H9 (cell line): Measurements from ENCODE around the gene SORCS2. TPM values are rescaled to one million over a fixed set of nuclear protein-coding genes. Genes with fewer than 3 reads are reported as not detected.

ENCODE experiments used
- DNase-seq: peaks from one replicate; pipeline ENCODE4 v3.0.0-alpha.2; 2017
- H2AFZ ChIP-seq: one replicate; pipeline ENCODE4 v1.6.1; 2013; ENCODE audit warnings: mild to moderate bottlenecking, low read length, control low read depth, moderate library complexity
- H2AK5ac ChIP-seq: 2 replicates; pipeline ENCODE4 v1.6.1; 2013; ENCODE audit warnings: low read length, control low read depth, mixed read lengths; ENCODE audit not compliant: insufficient read length
- H2BK120ac ChIP-seq: one replicate; pipeline ENCODE4 v1.6.1; 2013; ENCODE audit warnings: low read depth, mild to moderate bottlenecking, low read length, control low read depth, inconsistent platforms; ENCODE audit not compliant: poor library complexity, severe bottlenecking
- H2BK12ac ChIP-seq: 2 replicates; pipeline ENCODE4 v1.6.1; 2013; ENCODE audit warnings: low read length, control low read depth, mixed read lengths, low read depth; ENCODE audit not compliant: insufficient read length
- H2BK15ac ChIP-seq: 2 replicates; pipeline ENCODE4 v1.6.1; 2013; ENCODE audit warnings: low read depth, low read length, control low read depth
- H2BK20ac ChIP-seq: one replicate; pipeline ENCODE4 v1.6.1; 2013; ENCODE audit warnings: low read depth, mild to moderate bottlenecking, low read length, control low read depth, inconsistent platforms; ENCODE audit not compliant: poor library complexity, severe bottlenecking
- H2BK5ac ChIP-seq: 2 replicates; pipeline ENCODE4 v1.6.1; 2013; ENCODE audit warnings: low read length, control low read depth, mixed read lengths; ENCODE audit not compliant: insufficient read length
- H3K14ac ChIP-seq: 2 replicates; pipeline ENCODE4 v1.6.1; 2013; ENCODE audit warnings: low read length, control low read depth; ENCODE audit not compliant: insufficient read depth
- H3K18ac ChIP-seq: 2 replicates; pipeline ENCODE4 v1.6.1; 2013; ENCODE audit warnings: low read depth, mild to moderate bottlenecking, mixed read lengths, low read length, control low read depth; ENCODE audit not compliant: insufficient read length
- H3K23ac ChIP-seq: 2 replicates; pipeline ENCODE4 v1.6.1; 2013; ENCODE audit warnings: low read length, control low read depth, mixed read lengths, low read depth; ENCODE audit not compliant: insufficient read length
- H3K23me2 ChIP-seq: 2 replicates; pipeline ENCODE4 v1.6.1; 2013; ENCODE audit warnings: low read depth, mild to moderate bottlenecking, mixed read lengths, low read length, control low read depth; ENCODE audit not compliant: insufficient read length, poor library complexity, severe bottlenecking
- H3K27ac ChIP-seq: 2 replicates; pipeline ENCODE4 v1.5.1; 2013; ENCODE audit warnings: low read length, control low read depth, mixed read lengths, low read depth; ENCODE audit not compliant: insufficient read length
- H3K27me3 ChIP-seq: 2 replicates; pipeline ENCODE4 v1.6.1; 2013; ENCODE audit warnings: low read length, control low read depth, inconsistent platforms; ENCODE audit not compliant: insufficient read depth
- H3K4ac ChIP-seq: 2 replicates; pipeline ENCODE4 v1.6.1; 2013; ENCODE audit warnings: low read depth, mild to moderate bottlenecking, control low read depth, inconsistent platforms, low read length, moderate library complexity
- H3K4me1 ChIP-seq: 2 replicates; pipeline ENCODE4 v1.6.1; 2013; ENCODE audit warnings: low read length, control low read depth, inconsistent platforms; ENCODE audit not compliant: insufficient read depth
- H3K4me2 ChIP-seq: 2 replicates; pipeline ENCODE4 v1.6.1; 2013; ENCODE audit warnings: low read length, control low read depth, mixed read lengths; ENCODE audit not compliant: insufficient read length, insufficient read depth
- H3K56ac ChIP-seq: 2 replicates; pipeline ENCODE4 v1.6.1; 2013; ENCODE audit warnings: low read depth, mild to moderate bottlenecking, mixed read lengths, low read length, control low read depth; ENCODE audit not compliant: insufficient read length
- H3K79me1 ChIP-seq: 2 replicates; pipeline ENCODE4 v1.6.1; 2013; ENCODE audit warnings: low read depth, mild to moderate bottlenecking, moderate library complexity, low read length, control low read depth, inconsistent platforms; ENCODE audit not compliant: insufficient read depth, poor library complexity, severe bottlenecking
- H3K79me2 ChIP-seq: 2 replicates; pipeline ENCODE4 v1.6.1; 2013; ENCODE audit warnings: low read length, control low read depth, inconsistent platforms; ENCODE audit not compliant: insufficient read depth
- H3K9ac ChIP-seq: 2 replicates; pipeline ENCODE4 v1.6.1; 2013; ENCODE audit warnings: low read length, control low read depth, mixed read lengths; ENCODE audit not compliant: insufficient read length; ENCODE audit errors: extremely low read depth
- H3K9me3 ChIP-seq: one replicate; pipeline ENCODE4 v1.6.1; 2013; ENCODE audit warnings: low read depth, low read length, inconsistent platforms; ENCODE audit not compliant: control insufficient read depth
- H3T11ph ChIP-seq: one replicate; pipeline ENCODE4 v1.6.1; 2013; ENCODE audit warnings: mild to moderate bottlenecking, low read length, control low read depth, inconsistent platforms
- H4K20me1 ChIP-seq: one replicate; pipeline ENCODE4 v1.6.1; 2013; ENCODE audit not compliant: control insufficient read depth, insufficient read length, insufficient read depth
- H4K5ac ChIP-seq: 2 replicates; pipeline ENCODE4 v1.6.1; 2013; ENCODE audit warnings: low read depth, mild to moderate bottlenecking, mixed read lengths, low read length, control low read depth; ENCODE audit not compliant: insufficient read length
- H4K8ac ChIP-seq: replicated peaks from 2 replicates; pipeline ENCODE4 v1.6.1; 2013; ENCODE audit warnings: low read length, control low read depth, mixed read lengths, low read depth; ENCODE audit not compliant: insufficient read length
- H4K91ac ChIP-seq: 2 replicates; pipeline ENCODE4 v1.6.1; 2013; ENCODE audit warnings: low read depth, mild to moderate bottlenecking, moderate library complexity, mixed read lengths, low read length, control low read depth; ENCODE audit not compliant: insufficient read length
- H3K27ac Mint-ChIP-seq, 3 experiments: 2 replicates in 2 of 3; 3 replicates in 1 of 3; pipeline ENCODE4 v1.8.0; 2020 to 2021; ENCODE audit warnings: mixed read lengths in 3 of 3, mild to moderate bottlenecking in 1 of 3, moderate library complexity in 1 of 3
- H3K27me3 Mint-ChIP-seq: 2 replicates; pipeline ENCODE4 v1.8.0; 2021; ENCODE audit warnings: low read depth, mild to moderate bottlenecking, moderate library complexity, mixed read lengths
- H3K36me3 Mint-ChIP-seq, 3 experiments: 2 replicates in 2 of 3; 3 replicates in 1 of 3; pipeline ENCODE4 v1.8.0; 2020 to 2021; ENCODE audit warnings: low read depth in 3 of 3, mixed read lengths in 3 of 3; ENCODE audit not compliant: insufficient read depth in 1 of 3
- H3K4me1 Mint-ChIP-seq, 2 experiments: 2 replicates each; pipeline ENCODE4 v1.8.0; 2020; ENCODE audit warnings: mixed read lengths in 2 of 2
- H3K4me3 Mint-ChIP-seq, 2 experiments: 2 replicates in 1 of 2; 3 replicates in 1 of 2; pipeline ENCODE4 v1.8.0; 2020 to 2021; ENCODE audit warnings: mild to moderate bottlenecking in 2 of 2, mixed read lengths in 2 of 2, moderate library complexity in 1 of 2
- H3K9me3 Mint-ChIP-seq, 2 experiments: 2 replicates in 1 of 2; 3 replicates in 1 of 2; pipeline ENCODE4 v1.8.0; 2020; ENCODE audit warnings: mild to moderate bottlenecking in 2 of 2, mixed read lengths in 2 of 2, moderate library complexity in 1 of 2
- CTCF ChIP-seq: fragments of 200-600 bp; sonication (generic); conservative IDR thresholded peaks from 3 replicates; pipeline ENCODE4 v1.8.0; 2021; ENCODE audit warnings: antibody characterized with exemption, mild to moderate bottlenecking
- WGBS: extraction: QIAGEN DNeasy Blood & Tissue Kit; methylation state at CpG from one replicate; pipeline ENCODE4 v1.1.7; 2013; ENCODE audit warnings: missing lambda C conversion rate, low lambda C conversion rate, mixed read lengths; ENCODE audit not compliant: insufficient read length; ENCODE audit errors: extremely low coverage; 5-methylcytosine and 5-hydroxymethylcytosine counted together
- total RNA-seq: library from RNA; stranded (reverse); gene quantifications from 2 replicates; pipeline ENCODE4 v1.2.1, GENCODE V29; 2021

SORCS2 gene
- total RNA-seq, 1 experiment from 2014 or later: 0.57 TPM

DNA sequence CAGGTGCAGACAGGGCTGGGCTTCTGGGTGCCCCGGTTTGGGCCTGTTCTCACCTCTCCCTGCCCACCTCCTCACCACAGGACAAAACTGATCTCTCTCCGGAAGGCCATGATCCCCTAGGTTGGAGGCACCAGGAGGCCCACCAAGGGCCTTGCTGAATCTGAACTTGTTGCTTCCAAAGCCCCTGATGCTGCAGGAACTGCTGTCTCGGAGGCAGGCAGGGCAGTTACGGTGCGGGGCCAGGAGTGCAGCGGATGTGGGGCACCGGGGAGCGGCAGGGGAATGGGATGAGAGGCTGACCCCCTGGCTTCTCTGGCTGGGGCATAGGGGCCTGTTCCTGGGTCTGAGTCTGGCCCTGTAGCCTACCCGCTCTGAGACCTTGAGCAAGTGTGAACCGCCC lies 342.8 kb downstream of the SORCS2 start:
- peaks cover 5 to 7% of the 10 kb centered on the region in 2 experiments; a peak in 4 of 5 replicates for H3K9me3 Mint-ChIP-seq
- H3K4me2 ChIP-seq: no peak overlapping the region

More for the DNA sequence above, 342.8 kb downstream of the SORCS2 start:
- H3K27ac ChIP-seq: no peak overlapping the region
- no peak overlapping the region for H2AK5ac ChIP-seq
- no peak overlapping the region for H2BK12ac ChIP-seq
- H3K79me1 ChIP-seq: no peaks in the 10 kb centered on the region
- H3K4me1 ChIP-seq: peaks cover 4% of the 10 kb centered on the region; the same call in 1 of the 2 replicates
- H4K8ac ChIP-seq: no peak overlapping the region
- H2AFZ ChIP-seq: no peak overlapping the region
- TF ChIP-seq CTCF: no peak
- no peak for DNase-seq
- WGBS: no CpG with 5 or more reads among the region's 10 CpGs
- no peak overlapping the region for H3K56ac ChIP-seq
- no peaks in the 10 kb centered on the region for H3K23me2 ChIP-seq
- H2BK20ac ChIP-seq: no peak overlapping the region
- H3K4me3 Mint-ChIP-seq: no peak overlapping the region
- H3K18ac ChIP-seq: no peak overlapping the region
- H3K36me3 Mint-ChIP-seq: peaks cover 0 to 2% (median 0%) of the 10 kb centered on the region in 3 experiments; a peak in 2 of 7 replicates
- no peaks in the 10 kb centered on the region for H3K27me3 ChIP-seq
- no peaks in the 10 kb centered on the region for H3K9me3 ChIP-seq
- no peak overlapping the region for H2BK15ac ChIP-seq
- no peak overlapping the region for H4K91ac ChIP-seq
- H3K27ac Mint-ChIP-seq: no peak overlapping the region
- H3K27me3 Mint-ChIP-seq: peaks cover 3% of the 10 kb centered on the region; the same call in 1 of the 2 replicates
- 0 out of 2 replicates have a peak overlapping the region, but pooled peaks have one; percentile 16 for H3K14ac ChIP-seq
- H3T11ph ChIP-seq: no peak overlapping the region
- no peak overlapping the region for H4K5ac ChIP-seq
- H3K9ac ChIP-seq: no peak overlapping the region
- no peaks in the 10 kb centered on the region for H4K20me1 ChIP-seq
- no peak overlapping the region for H2BK120ac ChIP-seq
- no peak overlapping the region for H3K4ac ChIP-seq
- H3K23ac ChIP-seq: no peak overlapping the region
- H3K4me1 Mint-ChIP-seq: peaks cover 15 to 21% of the 10 kb centered on the region in 2 experiments
- no peaks in the 10 kb centered on the region for H3K79me2 ChIP-seq
- no peak overlapping the region for H2BK5ac ChIP-seq
